ENCODE measurements around the gene ATAD1. TPM values are rescaled to one million over a fixed set of nuclear protein-coding genes. Genes with fewer than 3 reads are reported as not detected.
"Not testable (repeated sequence)": the region's sequence is repeated elsewhere in the genome, so short reads cannot be mapped to it uniquely, and the experiment has no call there.

ATAD1 gene
- total and polyA plus RNA-seq, 9 donors, result 21.5 to 51.0 (median 39.1) TPM

GRCh38 chr10:87852089-87852488, 34.1 kb upstream of the ATAD1 start:
- Histone ChIP-seq H3K9me3 (no peaks in the 10 kb centered on the region), H3K27ac (no peak overlapping the region), H3K27me3 (no peaks in the 10 kb centered on the region), H3K36me3 (no peaks in the 10 kb centered on the region), H3K4me3 (no peak overlapping the region), H3K4me1 (ENCODE audit: insufficient read depth) (no peaks in the 10 kb centered on the region)
- no peak for DNase-seq
- intact Hi-C loops (cut with DNase I), result loop anchor here in 2 of 4 donors (5.0 to 10.0 kb wide), 3 partner anchors 533 to 703 kb away; no protein-coding TSS in a partner anchor
- TF ChIP-seq POLR2A (IDR thresholded peaks at IDR 0.05) (no peak), CTCF (IDR thresholded peaks at IDR 0.05) (no peak), EP300 (IDR thresholded peaks at IDR 0.05) (no peak)
- WGBS, 3 donors, result 86 to 90% (median 89%) methylated on average over 1 of the region's 1 CpG

GRCh38 chr10:87850742-87851205, 32.7 kb upstream of the ATAD1 start:
- DNase-seq, result peak; percentile 60 to 77 (median 62)
- H3K9me3 ChIP-seq, result no peaks in the 10 kb centered on the region
- no peak overlapping the region for H3K27ac ChIP-seq
- H3K36me3 ChIP-seq, result no peaks in the 10 kb centered on the region
- no peak for TF ChIP-seq POLR2A (IDR thresholded peaks at IDR 0.05)
- TF ChIP-seq CTCF (IDR thresholded peaks at IDR 0.05), result peak; percentile 33 to 80 (median 64)
- intact Hi-C loops (cut with DNase I), result loop anchor here in 2 of 4 donors (5.0 to 10.0 kb wide), 3 partner anchors 534 to 704 kb away; no protein-coding TSS in a partner anchor
- H3K27me3 ChIP-seq, result no peaks in the 10 kb centered on the region
- H3K4me1 ChIP-seq (ENCODE audit: insufficient read depth), result no peaks in the 10 kb centered on the region
- WGBS, 3 donors, result 14 to 21% (median 14%) methylated on average over 5 of the region's 5 CpGs
- no peak overlapping the region for H3K4me3 ChIP-seq

GRCh38 chr10:87849001-87849400, 31.0 kb upstream of the ATAD1 start:
- intact Hi-C loops (cut with DNase I), result no loop called here
- no peak overlapping the region for H3K4me3 ChIP-seq
- no peak for TF ChIP-seq CTCF (IDR thresholded peaks at IDR 0.05)
- H3K27me3 ChIP-seq, result no peaks in the 10 kb centered on the region
- no peaks in the 10 kb centered on the region for H3K4me1 ChIP-seq (ENCODE audit: insufficient read depth)
- no peak overlapping the region for H3K27ac ChIP-seq
- DNase-seq, result no peak
- H3K9me3 ChIP-seq, result no peaks in the 10 kb centered on the region
- H3K36me3 ChIP-seq, result no peaks in the 10 kb centered on the region

GRCh38 chr10:87847550-87847949, 29.5 kb upstream of the ATAD1 start:
- Histone ChIP-seq H3K27me3 (no peaks in the 10 kb centered on the region), H3K9me3 (no peaks in the 10 kb centered on the region), H3K36me3 (no peaks in the 10 kb centered on the region), H3K27ac (no peak overlapping the region), H3K4me1 (ENCODE audit: insufficient read depth) (no peaks in the 10 kb centered on the region), H3K4me3 (no peak overlapping the region)
- DNase-seq, result no peak
- TF ChIP-seq EP300 (IDR thresholded peaks at IDR 0.05), result no peak
- TF ChIP-seq POLR2A (IDR thresholded peaks at IDR 0.05), result no peak
- no peak for TF ChIP-seq CTCF (IDR thresholded peaks at IDR 0.05)
- intact Hi-C loops (cut with DNase I), result no loop called here

- H3K36me3 ChIP-seq; H3K27ac ChIP-seq; H3K9me3 ChIP-seq; H3K4me3 ChIP-seq; H3K27me3 ChIP-seq; H3K4me1 ChIP-seq (ENCODE audit: insufficient read depth); DNase-seq; intact Hi-C loops (cut with DNase I): not testable (repeated sequence)
- 94 to 97% (median 96%) methylated on average over 8 of the region's 8 CpGs for WGBS, 3 donors
Measured at GRCh38 chr10:87846711-87847110, 28.7 kb upstream of the ATAD1 start.
